Measurements from ENCODE around the gene TTLL3. TPM values are rescaled to one million over a fixed set of nuclear protein-coding genes. Genes with fewer than 3 reads are reported as not detected.

Gene TTLL3
- total and polyA plus RNA-seq, 2 of the 13 experiments (the other 11 are each of a cell fraction or from before 2014, with no cell fraction given), result 9.5 to 51.2 TPM

GRCh38 chr3:9769426-9770275 lies 40.4 kb upstream of the TTLL3 start, which contains the start of gene CAMK1 (continued):
- TF ChIP-seq ZNF430 (CRISPR knock-in tag; IDR thresholded peaks at IDR 0.05) (no peak), HDAC6 (IDR thresholded peaks at IDR 0.05; ENCODE audit: low read depth, low read length) (no peak), PAX8 (CRISPR knock-in tag; IDR thresholded peaks at IDR 0.05; ENCODE audit: borderline replicate concordance) (no peak), ZNF672 (CRISPR knock-in tag; IDR thresholded peaks at IDR 0.05) (no peak), ATF7 (IDR thresholded peaks at IDR 0.05) (no peak), ATF7 (CRISPR knock-in tag; IDR thresholded peaks at IDR 0.05) (no peak), SATB2 (CRISPR knock-in tag; IDR thresholded peaks at IDR 0.05) (no peak), KDM4B (CRISPR knock-in tag; IDR thresholded peaks at IDR 0.05) (no peak), ZNF230 (CRISPR knock-in tag; IDR thresholded peaks at IDR 0.05) (0 out of 2 replicates have a peak, but pooled peaks have one; percentile 20), TARDBP (CRISPR knock-in tag; IDR thresholded peaks at IDR 0.05) (0 out of 2 replicates have a peak, but pooled peaks have one; percentile 21), ATF4 (CRISPR knock-in tag; IDR thresholded peaks at IDR 0.05) (no peak), ZNF569 (CRISPR knock-in tag; IDR thresholded peaks at IDR 0.05; ENCODE audit: borderline replicate concordance) (no peak), JUN (CRISPR knock-in tag; IDR thresholded peaks at IDR 0.05) (no peak), ZNF704 (CRISPR knock-in tag; IDR thresholded peaks at IDR 0.05; ENCODE audit: borderline replicate concordance) (no peak)
- TF ChIP-seq, protein P1, sequence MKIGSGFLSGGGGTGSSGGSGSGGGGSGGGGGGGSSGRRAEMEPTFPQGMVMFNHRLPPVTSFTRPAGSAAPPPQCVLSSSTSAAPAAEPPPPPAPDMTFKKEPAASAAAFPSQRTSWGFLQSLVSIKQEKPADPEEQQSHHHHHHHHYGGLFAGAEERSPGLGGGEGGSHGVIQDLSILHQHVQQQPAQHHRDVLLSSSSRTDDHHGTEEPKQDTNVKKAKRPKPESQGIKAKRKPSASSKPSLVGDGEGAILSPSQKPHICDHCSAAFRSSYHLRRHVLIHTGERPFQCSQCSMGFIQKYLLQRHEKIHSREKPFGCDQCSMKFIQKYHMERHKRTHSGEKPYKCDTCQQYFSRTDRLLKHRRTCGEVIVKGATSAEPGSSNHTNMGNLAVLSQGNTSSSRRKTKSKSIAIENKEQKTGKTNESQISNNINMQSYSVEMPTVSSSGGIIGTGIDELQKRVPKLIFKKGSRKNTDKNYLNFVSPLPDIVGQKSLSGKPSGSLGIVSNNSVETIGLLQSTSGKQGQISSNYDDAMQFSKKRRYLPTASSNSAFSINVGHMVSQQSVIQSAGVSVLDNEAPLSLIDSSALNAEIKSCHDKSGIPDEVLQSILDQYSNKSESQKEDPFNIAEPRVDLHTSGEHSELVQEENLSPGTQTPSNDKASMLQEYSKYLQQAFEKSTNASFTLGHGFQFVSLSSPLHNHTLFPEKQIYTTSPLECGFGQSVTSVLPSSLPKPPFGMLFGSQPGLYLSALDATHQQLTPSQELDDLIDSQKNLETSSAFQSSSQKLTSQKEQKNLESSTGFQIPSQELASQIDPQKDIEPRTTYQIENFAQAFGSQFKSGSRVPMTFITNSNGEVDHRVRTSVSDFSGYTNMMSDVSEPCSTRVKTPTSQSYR (CRISPR knock-in tag; IDR thresholded peaks at IDR 0.05; ENCODE audit: borderline replicate concordance), result no peak
- TF ChIP-seq, protein P2, sequence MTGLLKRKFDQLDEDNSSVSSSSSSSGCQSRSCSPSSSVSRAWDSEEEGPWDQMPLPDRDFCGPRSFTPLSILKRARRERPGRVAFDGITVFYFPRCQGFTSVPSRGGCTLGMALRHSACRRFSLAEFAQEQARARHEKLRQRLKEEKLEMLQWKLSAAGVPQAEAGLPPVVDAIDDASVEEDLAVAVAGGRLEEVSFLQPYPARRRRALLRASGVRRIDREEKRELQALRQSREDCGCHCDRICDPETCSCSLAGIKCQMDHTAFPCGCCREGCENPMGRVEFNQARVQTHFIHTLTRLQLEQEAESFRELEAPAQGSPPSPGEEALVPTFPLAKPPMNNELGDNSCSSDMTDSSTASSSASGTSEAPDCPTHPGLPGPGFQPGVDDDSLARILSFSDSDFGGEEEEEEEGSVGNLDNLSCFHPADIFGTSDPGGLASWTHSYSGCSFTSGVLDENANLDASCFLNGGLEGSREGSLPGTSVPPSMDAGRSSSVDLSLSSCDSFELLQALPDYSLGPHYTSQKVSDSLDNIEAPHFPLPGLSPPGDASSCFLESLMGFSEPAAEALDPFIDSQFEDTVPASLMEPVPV (CRISPR knock-in tag; IDR thresholded peaks at IDR 0.05), result no peak
- TF ChIP-seq, protein P3, sequence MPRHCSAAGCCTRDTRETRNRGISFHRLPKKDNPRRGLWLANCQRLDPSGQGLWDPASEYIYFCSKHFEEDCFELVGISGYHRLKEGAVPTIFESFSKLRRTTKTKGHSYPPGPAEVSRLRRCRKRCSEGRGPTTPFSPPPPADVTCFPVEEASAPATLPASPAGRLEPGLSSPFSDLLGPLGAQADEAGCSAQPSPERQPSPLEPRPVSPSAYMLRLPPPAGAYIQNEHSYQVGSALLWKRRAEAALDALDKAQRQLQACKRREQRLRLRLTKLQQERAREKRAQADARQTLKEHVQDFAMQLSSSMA (CRISPR knock-in tag; IDR thresholded peaks at IDR 0.05), result no peak
- TF ChIP-seq, protein P4, sequence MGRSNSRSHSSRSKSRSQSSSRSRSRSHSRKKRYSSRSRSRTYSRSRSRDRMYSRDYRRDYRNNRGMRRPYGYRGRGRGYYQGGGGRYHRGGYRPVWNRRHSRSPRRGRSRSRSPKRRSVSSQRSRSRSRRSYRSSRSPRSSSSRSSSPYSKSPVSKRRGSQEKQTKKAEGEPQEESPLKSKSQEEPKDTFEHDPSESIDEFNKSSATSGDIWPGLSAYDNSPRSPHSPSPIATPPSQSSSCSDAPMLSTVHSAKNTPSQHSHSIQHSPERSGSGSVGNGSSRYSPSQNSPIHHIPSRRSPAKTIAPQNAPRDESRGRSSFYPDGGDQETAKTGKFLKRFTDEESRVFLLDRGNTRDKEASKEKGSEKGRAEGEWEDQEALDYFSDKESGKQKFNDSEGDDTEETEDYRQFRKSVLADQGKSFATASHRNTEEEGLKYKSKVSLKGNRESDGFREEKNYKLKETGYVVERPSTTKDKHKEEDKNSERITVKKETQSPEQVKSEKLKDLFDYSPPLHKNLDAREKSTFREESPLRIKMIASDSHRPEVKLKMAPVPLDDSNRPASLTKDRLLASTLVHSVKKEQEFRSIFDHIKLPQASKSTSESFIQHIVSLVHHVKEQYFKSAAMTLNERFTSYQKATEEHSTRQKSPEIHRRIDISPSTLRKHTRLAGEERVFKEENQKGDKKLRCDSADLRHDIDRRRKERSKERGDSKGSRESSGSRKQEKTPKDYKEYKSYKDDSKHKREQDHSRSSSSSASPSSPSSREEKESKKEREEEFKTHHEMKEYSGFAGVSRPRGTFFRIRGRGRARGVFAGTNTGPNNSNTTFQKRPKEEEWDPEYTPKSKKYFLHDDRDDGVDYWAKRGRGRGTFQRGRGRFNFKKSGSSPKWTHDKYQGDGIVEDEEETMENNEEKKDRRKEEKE (IDR thresholded peaks at IDR 0.05), result no peak

Measured in HepG2 (cell line).